ENCODE data around the gene SSC4D.
"Not testable (repeated sequence)": the region's sequence is repeated elsewhere in the genome, so short reads cannot be mapped to it uniquely, and the experiment has no call there.

Gene SSC4D

GRCh38 chr7:76368190-76368589 is 41.3 kb downstream of the SSC4D start:
- no peak for TF ChIP-seq CTCF (IDR thresholded peaks at IDR 0.05)
- intact Hi-C loops (cut with DNase I; ENCODE audit: low total_unique reads) = no loop called here
- H3K36me3 ChIP-seq = no peaks in the 10 kb centered on the region
- no peak for DNase-seq
- no peak overlapping the region for H3K4me3 ChIP-seq
- H3K27me3 ChIP-seq = no peaks in the 10 kb centered on the region
- H3K4me1 ChIP-seq = peaks cover 0 to 21% (median 12%) of the 10 kb centered on the region in 4 donors
- no peaks in the 10 kb centered on the region for H3K9me3 ChIP-seq
- no peak overlapping the region for H3K27ac ChIP-seq

GRCh38 chr7:76364198-76364584 is 45.3 kb downstream of the SSC4D start:
- H3K27ac ChIP-seq = peak overlapping the region; percentile 75
- peak in 1 of 2 donors; percentile 44 for DNase-seq

GRCh38 chr7:76363754-76364153 is 45.7 kb downstream of the SSC4D start:
- peak overlapping the region; percentile 75 for H3K27ac ChIP-seq
- H3K9me3 ChIP-seq; H3K4me3 ChIP-seq; H3K36me3 ChIP-seq; intact Hi-C loops (cut with DNase I; ENCODE audit: low total_unique reads); DNase-seq; H3K27me3 ChIP-seq: not testable (repeated sequence)
- peaks cover 0 to 26% (median 15%) of the 10 kb centered on the region in 4 donors for H3K4me1 ChIP-seq

More at GRCh38 chr7:76364198-76364584, 45.3 kb downstream of the SSC4D start:
- intact Hi-C loops (cut with DNase I; ENCODE audit: low total_unique reads) = no loop called here
- Histone ChIP-seq H3K4me3 (peak overlapping the region in 1 of 2 donors; percentile 2), H3K4me1 (peaks cover 0 to 26% (median 15%) of the 10 kb centered on the region in 4 donors), H3K36me3 (no peaks in the 10 kb centered on the region), H3K9me3 (no peaks in the 10 kb centered on the region), H3K27me3 (no peaks in the 10 kb centered on the region)
- TF ChIP-seq CTCF (IDR thresholded peaks at IDR 0.05) = no peak

GRCh38 chr7:76359978-76360638 is 49.4 kb downstream of the SSC4D start:
- intact Hi-C loops (cut with DNase I; ENCODE audit: low total_unique reads) = loop anchor here (5.0 kb wide), 1 partner anchor 38 kb away; no protein-coding TSS in a partner anchor
- Histone ChIP-seq H3K27me3 (no peaks in the 10 kb centered on the region), H3K4me3 (peak overlapping the region; percentile 66 to 87), H3K36me3 (no peaks in the 10 kb centered on the region), H3K9me3 (no peaks in the 10 kb centered on the region), H3K27ac (peak overlapping the region; percentile 92 to 97), H3K4me1 (peaks cover 0 to 45% (median 22%) of the 10 kb centered on the region in 4 donors)
- TF ChIP-seq CTCF (IDR thresholded peaks at IDR 0.05) = no peak
- no peak for DNase-seq

GRCh38 chr7:76359111-76359977 is 50.2 kb downstream of the SSC4D start:
- Histone ChIP-seq H3K27ac (peak overlapping the region; percentile 92 to 97), H3K4me3 (peak overlapping the region; percentile 66 to 87), H3K36me3 (no peaks in the 10 kb centered on the region), H3K27me3 (no peaks in the 10 kb centered on the region), H3K4me1 (peaks cover 0 to 45% (median 17%) of the 10 kb centered on the region in 4 donors), H3K9me3 (no peaks in the 10 kb centered on the region)
- TF ChIP-seq CTCF (IDR thresholded peaks at IDR 0.05) = peak; percentile 62 to 81
- DNase-seq = peak; percentile 98 to 99
- intact Hi-C loops (cut with DNase I; ENCODE audit: low total_unique reads) = loop anchor here (5.0 kb wide), 1 partner anchor 37 kb away; no protein-coding TSS in a partner anchor
